SU-DHL-6 (cell line): Measurements from ENCODE around the gene CRACR2A.

Experiments used
- CTCF ChIP-seq: fragments of 200-600 bp; sonication (generic); IDR thresholded peaks from one replicate; pipeline ENCODE4 v1.5.1; 2017; ENCODE audit warnings: antibody characterized with exemption, mild to moderate bottlenecking, low read length, moderate library complexity; ENCODE audit not compliant: insufficient read depth, poor library complexity, severe bottlenecking
- EZH2phosphoT487 ChIP-seq: fragments of 200-600 bp; sonication (generic), shearing (Covaris generic); conservative IDR thresholded peaks from 2 replicates; pipeline ENCODE4 v1.6.1; 2018; ENCODE audit warnings: mild to moderate bottlenecking, antibody characterized with exemption, low read length, moderate library complexity, mixed read lengths

- TF ChIP-seq CTCF: no peak
- TF ChIP-seq EZH2phosphoT487: no peak
These were observed 139.1 kb downstream of the CRACR2A start for GRCh38 chr12:3613641-3614395.
